ENCODE measurements around the gene SRGAP2B. TPM values are rescaled to one million over a fixed set of nuclear protein-coding genes. Genes with fewer than 3 reads are reported as not detected.
"Not testable (repeated sequence)": the region's sequence is repeated elsewhere in the genome, so short reads cannot be mapped to it uniquely, and the experiment has no call there.

Gene SRGAP2B
- polyA plus RNA-seq, 1 donor (not counting 4 experiments of a cell fraction or from before 2014, with no cell fraction given): 11.0 TPM

DNA sequence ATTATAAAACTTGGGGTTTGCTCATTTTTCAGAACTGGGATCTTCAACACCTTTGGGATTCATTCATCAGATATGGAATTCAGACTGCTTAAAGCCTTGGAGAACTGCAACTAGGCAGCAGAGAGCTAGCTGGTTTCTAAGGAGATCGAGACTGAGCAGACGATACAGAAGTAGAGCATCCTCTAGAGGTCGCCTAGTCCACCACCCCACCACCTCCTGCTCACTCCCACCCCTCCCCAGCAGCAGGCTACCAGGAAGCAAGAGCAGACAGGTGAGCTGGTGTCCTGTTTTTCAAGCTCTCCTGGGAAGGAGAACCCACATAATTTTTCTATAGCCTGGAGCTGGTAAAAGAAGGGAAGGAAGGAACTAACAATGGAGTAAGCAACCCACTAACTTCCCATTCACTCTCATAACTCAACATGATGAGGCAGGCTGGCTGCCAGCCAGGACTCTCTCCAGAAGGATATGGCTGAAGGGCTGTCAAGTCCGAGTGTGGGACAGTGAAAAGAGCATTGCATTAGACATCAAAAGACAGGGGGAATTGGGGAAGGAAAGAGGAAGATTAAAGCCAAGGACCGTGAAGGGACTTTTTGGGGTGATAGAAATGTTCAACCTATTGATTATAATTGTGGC lies 29.8 kb downstream of the SRGAP2B start:
- H4K20me1 ChIP-seq (ENCODE audit: control insufficient read depth, extremely low read depth, insufficient read depth, low read length); H3K4me3 ChIP-seq (ENCODE audit: control insufficient read depth in 2 of 3, extremely low read depth in 1 of 3, insufficient read depth in 2 of 3, low read depth in 1 of 3, low read length in 3 of 3); FAIRE-seq; H3K9me3 ChIP-seq (ENCODE audit: control insufficient read depth, low read depth, low read length); H3K36me3 ChIP-seq (ENCODE audit: control insufficient read depth in 2 of 2, extremely low read depth in 1 of 2, insufficient read depth in 2 of 2, low read length in 2 of 2); H3K9ac ChIP-seq (ENCODE audit: control insufficient read depth, extremely low read depth, insufficient read depth, low read length); H3K79me2 ChIP-seq (ENCODE audit: control insufficient read depth, insufficient read depth, low read length); DNase-seq (ENCODE audit: low read depth, low spot score); H3K9me1 ChIP-seq (ENCODE audit: control insufficient read depth, extremely low read depth, insufficient read depth, low read length); H3K4me1 ChIP-seq (ENCODE audit: control insufficient read depth, extremely low read depth, insufficient read depth, low read length); H3K27ac ChIP-seq (ENCODE audit: control insufficient read depth, insufficient read depth, low read length); H2AFZ ChIP-seq (ENCODE audit: control insufficient read depth, low read length); H3K4me2 ChIP-seq (ENCODE audit: control insufficient read depth, extremely low read depth, insufficient read depth, low read depth, low read length); H3K27me3 ChIP-seq (ENCODE audit: control insufficient read depth, extremely low read depth, insufficient read depth, low read length); dilution Hi-C loops (cut with MboI; ENCODE audit: extremely low pct_ligation_motif_present, low sequenced_read_pairs): not testable (repeated sequence)

GRCh38 chr1:145063941-145064648 lies 31.0 kb downstream of the SRGAP2B start:
- H3K4me1 ChIP-seq (ENCODE audit: control insufficient read depth, extremely low read depth, insufficient read depth, low read length); H3K79me2 ChIP-seq (ENCODE audit: control insufficient read depth, insufficient read depth, low read length); dilution Hi-C loops (cut with MboI; ENCODE audit: extremely low pct_ligation_motif_present, low sequenced_read_pairs); H2AFZ ChIP-seq (ENCODE audit: control insufficient read depth, low read length); H3K9me3 ChIP-seq (ENCODE audit: control insufficient read depth, low read depth, low read length); H4K20me1 ChIP-seq (ENCODE audit: control insufficient read depth, extremely low read depth, insufficient read depth, low read length); H3K9ac ChIP-seq (ENCODE audit: control insufficient read depth, extremely low read depth, insufficient read depth, low read length); H3K36me3 ChIP-seq (ENCODE audit: control insufficient read depth in 2 of 2, extremely low read depth in 1 of 2, insufficient read depth in 2 of 2, low read length in 2 of 2); DNase-seq (ENCODE audit: low read depth, low spot score); H3K27ac ChIP-seq (ENCODE audit: control insufficient read depth, insufficient read depth, low read length); H3K9me1 ChIP-seq (ENCODE audit: control insufficient read depth, extremely low read depth, insufficient read depth, low read length); H3K4me3 ChIP-seq (ENCODE audit: control insufficient read depth in 2 of 3, extremely low read depth in 1 of 3, insufficient read depth in 2 of 3, low read depth in 1 of 3, low read length in 3 of 3); H3K27me3 ChIP-seq (ENCODE audit: control insufficient read depth, extremely low read depth, insufficient read depth, low read length); FAIRE-seq; H3K4me2 ChIP-seq (ENCODE audit: control insufficient read depth, extremely low read depth, insufficient read depth, low read depth, low read length): not testable (repeated sequence)

DNA sequence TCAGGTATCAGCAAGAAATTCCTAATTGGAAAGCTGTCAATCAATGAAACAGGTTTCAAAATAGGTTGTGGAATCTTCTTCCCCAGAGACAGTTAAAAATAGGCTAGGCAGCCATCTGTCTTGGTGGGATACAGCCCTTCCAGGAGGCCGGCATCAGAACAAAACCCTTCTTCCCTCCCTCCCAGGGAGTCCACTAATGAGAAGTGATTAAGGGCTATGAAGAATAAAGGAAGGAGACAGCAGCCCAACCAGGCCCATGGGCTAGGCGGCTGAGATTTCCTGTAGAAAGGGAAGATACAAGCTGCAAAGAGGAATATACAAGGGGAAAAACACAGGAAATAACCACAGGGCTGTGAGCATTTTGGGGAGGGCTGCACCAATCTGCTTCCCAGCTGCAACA lies 31.8 kb downstream of the SRGAP2B start:
- H3K4me3 ChIP-seq (ENCODE audit: control insufficient read depth in 2 of 3, extremely low read depth in 1 of 3, insufficient read depth in 2 of 3, low read depth in 1 of 3, low read length in 3 of 3); H3K27ac ChIP-seq (ENCODE audit: control insufficient read depth, insufficient read depth, low read length); H3K9me3 ChIP-seq (ENCODE audit: control insufficient read depth, low read depth, low read length); H3K9ac ChIP-seq (ENCODE audit: control insufficient read depth, extremely low read depth, insufficient read depth, low read length); H4K20me1 ChIP-seq (ENCODE audit: control insufficient read depth, extremely low read depth, insufficient read depth, low read length); H3K27me3 ChIP-seq (ENCODE audit: control insufficient read depth, extremely low read depth, insufficient read depth, low read length); FAIRE-seq; H3K79me2 ChIP-seq (ENCODE audit: control insufficient read depth, insufficient read depth, low read length); H3K9me1 ChIP-seq (ENCODE audit: control insufficient read depth, extremely low read depth, insufficient read depth, low read length); DNase-seq (ENCODE audit: low read depth, low spot score); H2AFZ ChIP-seq (ENCODE audit: control insufficient read depth, low read length); H3K4me1 ChIP-seq (ENCODE audit: control insufficient read depth, extremely low read depth, insufficient read depth, low read length); H3K4me2 ChIP-seq (ENCODE audit: control insufficient read depth, extremely low read depth, insufficient read depth, low read depth, low read length); dilution Hi-C loops (cut with MboI; ENCODE audit: extremely low pct_ligation_motif_present, low sequenced_read_pairs); H3K36me3 ChIP-seq (ENCODE audit: control insufficient read depth in 2 of 2, extremely low read depth in 1 of 2, insufficient read depth in 2 of 2, low read length in 2 of 2): not testable (repeated sequence)

GRCh38 chr1:145058184-145058583 lies 36.9 kb downstream of the SRGAP2B start:
- not testable (repeated sequence) for H3K4me2 ChIP-seq (ENCODE audit: control insufficient read depth, extremely low read depth, insufficient read depth, low read depth, low read length); FAIRE-seq; H3K4me3 ChIP-seq (ENCODE audit: control insufficient read depth in 2 of 3, extremely low read depth in 1 of 3, insufficient read depth in 2 of 3, low read depth in 1 of 3, low read length in 3 of 3)

DNA sequence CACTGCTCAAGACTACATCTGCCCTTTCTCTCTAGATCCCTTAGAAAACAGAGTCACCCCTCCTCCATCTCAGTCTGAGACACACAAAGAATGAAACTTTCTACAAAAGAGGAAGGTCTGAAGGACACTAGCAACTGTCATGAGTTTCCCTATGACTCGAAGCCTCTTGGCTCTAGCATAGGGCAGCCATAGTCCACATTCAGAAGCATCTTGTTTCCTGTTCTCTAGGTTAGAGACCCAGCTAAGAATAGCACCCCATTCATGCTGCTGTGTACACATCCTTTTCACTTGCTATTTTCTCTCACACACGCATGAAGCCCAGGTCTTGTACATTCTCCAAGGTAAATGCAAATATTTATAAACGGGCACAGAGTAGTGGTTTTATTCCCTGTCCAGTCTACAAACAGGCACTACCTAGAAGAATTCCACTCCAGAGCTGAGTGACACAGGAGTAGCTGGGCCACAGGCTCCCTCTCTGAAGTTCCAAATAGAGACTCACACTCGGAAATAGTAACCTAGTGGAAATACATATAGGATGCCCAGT lies 39.8 kb downstream of the SRGAP2B start:
- H3K9me1 ChIP-seq (ENCODE audit: control insufficient read depth, extremely low read depth, insufficient read depth, low read length); H2AFZ ChIP-seq (ENCODE audit: control insufficient read depth, low read length); DNase-seq (ENCODE audit: low read depth, low spot score); H3K79me2 ChIP-seq (ENCODE audit: control insufficient read depth, insufficient read depth, low read length); H3K4me2 ChIP-seq (ENCODE audit: control insufficient read depth, extremely low read depth, insufficient read depth, low read depth, low read length); H3K36me3 ChIP-seq (ENCODE audit: control insufficient read depth in 2 of 2, extremely low read depth in 1 of 2, insufficient read depth in 2 of 2, low read length in 2 of 2); H3K27ac ChIP-seq (ENCODE audit: control insufficient read depth, insufficient read depth, low read length); H3K4me1 ChIP-seq (ENCODE audit: control insufficient read depth, extremely low read depth, insufficient read depth, low read length); dilution Hi-C loops (cut with MboI; ENCODE audit: extremely low pct_ligation_motif_present, low sequenced_read_pairs); H3K9me3 ChIP-seq (ENCODE audit: control insufficient read depth, low read depth, low read length); H3K27me3 ChIP-seq (ENCODE audit: control insufficient read depth, extremely low read depth, insufficient read depth, low read length); H3K9ac ChIP-seq (ENCODE audit: control insufficient read depth, extremely low read depth, insufficient read depth, low read length); H4K20me1 ChIP-seq (ENCODE audit: control insufficient read depth, extremely low read depth, insufficient read depth, low read length); FAIRE-seq; H3K4me3 ChIP-seq (ENCODE audit: control insufficient read depth in 2 of 3, extremely low read depth in 1 of 3, insufficient read depth in 2 of 3, low read depth in 1 of 3, low read length in 3 of 3): not testable (repeated sequence)

More at GRCh38 chr1:145058184-145058583, 36.9 kb downstream of the SRGAP2B start:
- H3K9me1 ChIP-seq (ENCODE audit: control insufficient read depth, extremely low read depth, insufficient read depth, low read length); H3K79me2 ChIP-seq (ENCODE audit: control insufficient read depth, insufficient read depth, low read length); H3K4me1 ChIP-seq (ENCODE audit: control insufficient read depth, extremely low read depth, insufficient read depth, low read length); H3K36me3 ChIP-seq (ENCODE audit: control insufficient read depth in 2 of 2, extremely low read depth in 1 of 2, insufficient read depth in 2 of 2, low read length in 2 of 2); H4K20me1 ChIP-seq (ENCODE audit: control insufficient read depth, extremely low read depth, insufficient read depth, low read length); dilution Hi-C loops (cut with MboI; ENCODE audit: extremely low pct_ligation_motif_present, low sequenced_read_pairs); DNase-seq (ENCODE audit: low read depth, low spot score); H3K9ac ChIP-seq (ENCODE audit: control insufficient read depth, extremely low read depth, insufficient read depth, low read length); H3K9me3 ChIP-seq (ENCODE audit: control insufficient read depth, low read depth, low read length); H2AFZ ChIP-seq (ENCODE audit: control insufficient read depth, low read length); H3K27me3 ChIP-seq (ENCODE audit: control insufficient read depth, extremely low read depth, insufficient read depth, low read length); H3K27ac ChIP-seq (ENCODE audit: control insufficient read depth, insufficient read depth, low read length): not testable (repeated sequence)
